DMS53 treated with DMSO at 0.1 percent for 48 hours (cell line): ENCODE measurements around the gene ZNF683.
"Not testable (repeated sequence)": the region's sequence is repeated elsewhere in the genome, so short reads cannot be mapped to it uniquely, and the experiment has no call there.

Source experiments
- DNase-seq: peaks from one replicate; lab custom pipeline; 2025; ENCODE audit not compliant: unreplicated experiment; lab: John Stamatoyannopoulos, UW

The ZNF683 gene

GRCh38 chr1:26372611-26373010 lies at the start of gene ZNF683:
TSS of gene ZNF683 (minus strand) at chr1:26372750. CDS start at chr1:26368571, 4,179 bp downstream.
- DNase-seq, result not testable (repeated sequence)

- DNase-seq, result no peak
These were observed 46.9 kb upstream of the ZNF683 start for GRCh38 chr1:26419494-26419893.

- DNase-seq, result no peak
These were observed 46.4 kb upstream of the ZNF683 start for GRCh38 chr1:26418865-26419349.

- peak; percentile 68 for DNase-seq
These were observed 44.7 kb upstream of the ZNF683 start for GRCh38 chr1:26417111-26417759.

GRCh38 chr1:26413031-26413430 lies 40.5 kb upstream of the ZNF683 start:
- DNase-seq, result no peak

- DNase-seq, result no peak
These were observed 39.8 kb upstream of the ZNF683 start for GRCh38 chr1:26412180-26412840.

- no peak for DNase-seq
These were observed 39.1 kb upstream of the ZNF683 start for GRCh38 chr1:26411624-26412074.

- DNase-seq, result no peak
These were observed 38.4 kb upstream of the ZNF683 start, which contains the start of gene LIN28A for GRCh38 chr1:26410706-26411623. TSS of gene LIN28A (plus strand) at chr1:26410817. CDS start at chr1:26410892, 75 bp downstream.

- no peak for DNase-seq
These were observed 36.7 kb upstream of the ZNF683 start for GRCh38 chr1:26409191-26409807.

GRCh38 chr1:26408604-26409003 lies 36.1 kb upstream of the ZNF683 start:
- DNase-seq, result no peak

GRCh38 chr1:26405281-26405915 lies 32.8 kb upstream of the ZNF683 start:
- DNase-seq, result no peak

GRCh38 chr1:26404641-26405040 lies 32.1 kb upstream of the ZNF683 start:
- DNase-seq, result peak; percentile 71

GRCh38 chr1:26403656-26404055 lies 31.1 kb upstream of the ZNF683 start:
- no peak for DNase-seq

- no peak for DNase-seq
These were observed 29.3 kb upstream of the ZNF683 start for GRCh38 chr1:26401891-26402290.

- DNase-seq, result no peak
These were observed 26.5 kb upstream of the ZNF683 start for GRCh38 chr1:26399034-26399433.

- no peak for DNase-seq
These were observed 23.2 kb upstream of the ZNF683 start for GRCh38 chr1:26395754-26396153.

GRCh38 chr1:26391450-26391849 lies 18.9 kb upstream of the ZNF683 start:
- no peak for DNase-seq

- no peak for DNase-seq
These were observed 17.2 kb upstream of the ZNF683 start for GRCh38 chr1:26389604-26390247.

GRCh38 chr1:26388791-26389445 lies 16.4 kb upstream of the ZNF683 start:
- no peak for DNase-seq
